ENCODE results near the gene SPDYC. TPM values are rescaled to one million over a fixed set of nuclear protein-coding genes. Genes with fewer than 3 reads are reported as not detected.

Gene SPDYC
- total and polyA plus RNA-seq, 2 donors from 2014 or later: 0.43 TPM; not detected in 1

DNA sequence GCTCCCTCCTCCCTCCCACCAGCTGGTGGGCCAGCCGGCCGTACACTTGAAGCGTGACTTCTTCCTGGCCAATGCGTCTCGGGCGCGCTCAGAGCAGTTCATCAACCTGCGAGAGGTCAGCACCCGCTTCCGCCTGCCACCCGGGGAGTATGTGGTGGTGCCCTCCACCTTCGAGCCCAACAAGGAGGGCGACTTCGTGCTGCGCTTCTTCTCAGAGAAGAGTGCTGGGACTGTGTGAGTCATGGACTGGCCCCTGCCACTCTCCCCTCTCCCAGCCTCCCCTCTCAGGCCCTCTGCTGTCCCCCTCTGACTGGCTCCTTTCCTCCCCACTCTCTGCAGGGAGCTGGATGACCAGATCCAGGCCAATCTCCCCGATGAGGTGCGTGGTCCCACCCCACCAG lies 36.4 kb downstream of the SPDYC start:
- FAIRE-seq (no peak), DNase-seq (peak in 1 of 5 donors; percentile 75)
- Histone ChIP-seq H3K4me3 (ENCODE audit: low read length in 3 of 3) (no peak overlapping the region), H3K9ac (ENCODE audit: low read length in 3 of 3) (no peak overlapping the region), H3K36me3 (ENCODE audit: control insufficient read depth in 2 of 3, insufficient read depth in 3 of 3, low read length in 3 of 3) (peaks cover 0 to 44% (median 23%) of the 10 kb centered on the region in 3 donors), H3K27ac (ENCODE audit: low read depth in 2 of 2, low read length in 2 of 2) (no peak overlapping the region), H3K9me3 (ENCODE audit: control insufficient read depth in 2 of 3, insufficient read depth in 1 of 3, low read length in 3 of 3) (no peaks in the 10 kb centered on the region), H3K27me3 (ENCODE audit: control insufficient read depth, insufficient read depth, low read length) (no peaks in the 10 kb centered on the region), H3K4me1 (ENCODE audit: control insufficient read depth in 2 of 3, insufficient read depth in 2 of 3, low read depth in 1 of 3, low read length in 3 of 3) (no peaks in the 10 kb centered on the region)
- intact Hi-C loops (cut with DNase I): no loop called here
- TF ChIP-seq, protein P1, sequence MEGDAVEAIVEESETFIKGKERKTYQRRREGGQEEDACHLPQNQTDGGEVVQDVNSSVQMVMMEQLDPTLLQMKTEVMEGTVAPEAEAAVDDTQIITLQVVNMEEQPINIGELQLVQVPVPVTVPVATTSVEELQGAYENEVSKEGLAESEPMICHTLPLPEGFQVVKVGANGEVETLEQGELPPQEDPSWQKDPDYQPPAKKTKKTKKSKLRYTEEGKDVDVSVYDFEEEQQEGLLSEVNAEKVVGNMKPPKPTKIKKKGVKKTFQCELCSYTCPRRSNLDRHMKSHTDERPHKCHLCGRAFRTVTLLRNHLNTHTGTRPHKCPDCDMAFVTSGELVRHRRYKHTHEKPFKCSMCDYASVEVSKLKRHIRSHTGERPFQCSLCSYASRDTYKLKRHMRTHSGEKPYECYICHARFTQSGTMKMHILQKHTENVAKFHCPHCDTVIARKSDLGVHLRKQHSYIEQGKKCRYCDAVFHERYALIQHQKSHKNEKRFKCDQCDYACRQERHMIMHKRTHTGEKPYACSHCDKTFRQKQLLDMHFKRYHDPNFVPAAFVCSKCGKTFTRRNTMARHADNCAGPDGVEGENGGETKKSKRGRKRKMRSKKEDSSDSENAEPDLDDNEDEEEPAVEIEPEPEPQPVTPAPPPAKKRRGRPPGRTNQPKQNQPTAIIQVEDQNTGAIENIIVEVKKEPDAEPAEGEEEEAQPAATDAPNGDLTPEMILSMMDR (IDR thresholded peaks at IDR 0.05; ENCODE audit: borderline replicate concordance, extremely low read depth, insufficient read depth): no peak

DNA sequence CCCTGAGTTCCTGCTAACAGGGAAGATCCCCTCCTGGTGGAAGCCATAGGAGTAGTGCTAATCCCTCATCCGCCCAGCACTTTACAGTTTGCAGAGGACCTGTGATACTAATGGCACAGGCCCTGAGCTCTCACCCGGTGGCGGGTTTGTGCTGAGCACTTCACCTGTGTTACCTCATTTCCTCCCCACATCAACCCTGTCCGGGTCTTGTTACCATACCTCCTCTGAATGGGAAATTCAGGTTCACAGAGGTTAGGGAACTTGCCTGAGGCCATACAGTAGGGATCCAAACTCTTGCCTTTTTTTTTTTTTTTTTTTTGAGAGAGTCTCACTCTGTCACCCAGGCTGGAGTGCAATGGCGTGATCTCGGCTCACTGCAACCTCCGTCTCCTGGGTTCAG lies 36.9 kb downstream of the SPDYC start:
- Histone ChIP-seq H3K27me3 (ENCODE audit: control insufficient read depth, insufficient read depth, low read length) (no peaks in the 10 kb centered on the region), H3K9me3 (ENCODE audit: control insufficient read depth in 2 of 3, insufficient read depth in 1 of 3, low read length in 3 of 3) (no peaks in the 10 kb centered on the region), H3K9ac (ENCODE audit: low read length in 3 of 3) (no peak overlapping the region), H3K4me3 (ENCODE audit: low read length in 3 of 3) (no peak overlapping the region), H3K36me3 (ENCODE audit: control insufficient read depth in 2 of 3, insufficient read depth in 3 of 3, low read length in 3 of 3) (peaks cover 0 to 45% (median 23%) of the 10 kb centered on the region in 3 donors), H3K27ac (ENCODE audit: low read depth in 2 of 2, low read length in 2 of 2) (no peak overlapping the region), H3K4me1 (ENCODE audit: control insufficient read depth in 2 of 3, insufficient read depth in 2 of 3, low read depth in 1 of 3, low read length in 3 of 3) (no peaks in the 10 kb centered on the region)
- FAIRE-seq (no peak), DNase-seq (no peak)
- TF ChIP-seq, protein P1 (IDR thresholded peaks at IDR 0.05; ENCODE audit: borderline replicate concordance, extremely low read depth, insufficient read depth): no peak
- intact Hi-C loops (cut with DNase I): no loop called here

DNA sequence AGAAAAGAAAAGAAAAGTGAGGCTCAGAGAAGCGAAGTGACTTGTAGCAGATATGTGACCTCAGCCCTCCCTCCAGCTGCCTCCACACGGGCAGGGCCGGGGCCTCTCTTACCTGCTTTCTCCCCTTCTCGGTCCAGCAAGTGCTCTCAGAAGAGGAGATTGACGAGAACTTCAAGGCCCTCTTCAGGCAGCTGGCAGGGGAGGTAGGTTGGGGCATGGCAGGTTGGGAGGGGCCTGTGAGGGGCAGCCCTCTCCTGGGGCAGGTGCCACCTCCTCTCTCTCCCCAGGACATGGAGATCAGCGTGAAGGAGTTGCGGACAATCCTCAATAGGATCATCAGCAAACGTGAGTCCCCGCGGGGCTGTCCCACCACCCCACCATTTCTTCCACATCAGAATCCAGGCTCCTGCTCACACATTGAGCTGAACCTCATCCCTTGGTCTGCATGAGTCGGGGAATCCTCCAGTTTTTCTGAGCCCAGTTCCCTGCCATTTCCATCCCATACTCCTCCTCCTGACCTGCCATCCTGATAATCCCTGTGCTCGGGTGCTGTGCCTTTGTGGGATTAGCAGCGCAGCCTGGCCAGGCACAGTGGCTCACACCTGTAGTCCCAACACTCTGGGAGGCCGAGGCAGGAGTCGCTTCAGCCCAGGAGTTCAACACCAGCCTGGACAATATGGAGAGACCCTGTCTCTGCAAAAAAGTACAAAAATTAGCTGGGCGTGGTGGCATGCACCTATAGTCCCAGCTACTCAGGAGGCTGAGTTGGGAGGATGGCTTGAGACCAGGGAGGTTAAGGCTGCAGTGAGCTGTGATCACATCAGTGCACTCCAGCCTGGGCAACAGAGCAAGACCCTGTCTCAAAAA lies 38.1 kb downstream of the SPDYC start:
- Histone ChIP-seq H3K9me3 (ENCODE audit: control insufficient read depth in 2 of 3, insufficient read depth in 1 of 3, low read length in 3 of 3) (no peaks in the 10 kb centered on the region), H3K36me3 (ENCODE audit: control insufficient read depth in 2 of 3, insufficient read depth in 3 of 3, low read length in 3 of 3) (peaks cover 0 to 45% (median 23%) of the 10 kb centered on the region in 3 donors), H3K4me1 (ENCODE audit: control insufficient read depth in 2 of 3, insufficient read depth in 2 of 3, low read depth in 1 of 3, low read length in 3 of 3) (no peaks in the 10 kb centered on the region), H3K4me3 (ENCODE audit: low read length in 3 of 3) (no peak overlapping the region), H3K27me3 (ENCODE audit: control insufficient read depth, insufficient read depth, low read length) (no peaks in the 10 kb centered on the region), H3K27ac (ENCODE audit: low read depth in 2 of 2, low read length in 2 of 2) (no peak overlapping the region), H3K9ac (ENCODE audit: low read length in 3 of 3) (no peak overlapping the region)
- DNase-seq: peak in 1 of 5 donors; percentile 18
- intact Hi-C loops (cut with DNase I): no loop called here
- TF ChIP-seq, protein P1 (IDR thresholded peaks at IDR 0.05; ENCODE audit: borderline replicate concordance, extremely low read depth, insufficient read depth): no peak
- FAIRE-seq: no peak

Data from kidney (tissue), 14 donors.